Left lung (tissue), 10 donors: Measurements from ENCODE around the gene MLPH. TPM values are rescaled to one million over a fixed set of nuclear protein-coding genes. Genes with fewer than 3 reads are reported as not detected.
A peak's percentile ranks its signal among the peaks of the same experiment; 100 is the strongest.

ENCODE experiments used
- ATAC-seq: fragments of 200-7000 bp; cut with Tn5 transposase; one replicate; pipeline ENCODE4 v1.9.1; 2020; ENCODE audit warnings: moderate library complexity
- DNase-seq, 4 donors: peaks; one replicate each; pipeline ENCODE4 v3.0.0-alpha.2; 2013 to 2020
- H3K27ac ChIP-seq, 2 donors: fragments of 200-600 bp; sonication (generic) in 1 of 2; one replicate each; pipeline versions ENCODE4 v1.5.0 to v1.8.0; 2020 to 2021
- H3K27me3 ChIP-seq, 2 donors: fragments of 200-600 bp; sonication (generic) in 1 of 2; one replicate each; pipeline versions ENCODE4 v1.5.0 to v1.8.0; 2020 to 2021
- H3K36me3 ChIP-seq, 2 donors: fragments of 200-600 bp; sonication (generic) in 1 of 2; one replicate each; pipeline versions ENCODE4 v1.5.0 to v1.8.0; 2020 to 2021
- H3K4me1 ChIP-seq, 2 donors: fragments of 200-600 bp; one replicate each; pipeline ENCODE4 v1.8.0; 2021
- H3K4me3 ChIP-seq, 2 donors: fragments of 200-600 bp; sonication (generic) in 1 of 2; one replicate each; pipeline versions ENCODE4 v1.5.0 to v1.8.0; 2020 to 2021; ENCODE audit warnings: mild to moderate bottlenecking in 1 of 2
- H3K9me3 ChIP-seq, 2 donors: fragments of 200-600 bp; sonication (generic) in 1 of 2; one replicate each; pipeline versions ENCODE4 v1.5.0 to v1.8.0; 2020 to 2021
- intact Hi-C, 2 donors: fragments of 100-400 bp; cut with DNase I; formaldehyde crosslinking; loops; one replicate each; pipeline versions ENCODE4 v1.11.2 to v1.14.2; 2022
- polyA plus RNA-seq, 6 donors: library from polyadenylated mRNA; unstranded; fragments of 120-200 nt; gene quantifications; one replicate each; pipeline ENCODE4 v1.2.1, GENCODE V29; 2013; ENCODE audit not compliant: insufficient read length in 6 of 6
- total RNA-seq, 2 donors: library from RNA; stranded (reverse); fragmentation: NEBNext Ultra II Directional; extraction: Animal tissue kit (Norgen Biotek cat#: 25700); gene quantifications; one replicate each; pipeline ENCODE4 v1.2.1, GENCODE V29; 2021
- TF ChIP-seq, protein P1 (sequence below), 2 donors: fragments of 200-600 bp; sonication (generic) in 1 of 2; IDR thresholded peaks; one replicate each; pipeline versions ENCODE4 v1.5.0 to v1.8.0; 2021; ENCODE audit warnings: antibody characterized with exemption in 2 of 2
- donor health status: DM: no; HTN: yes; CAD: no.
- donor health status: DM: no; HTN: no; CAD: no.

The MLPH gene
- total and polyA plus RNA-seq, 8 donors = 1.9 to 296 (median 3.2) TPM

DNA sequence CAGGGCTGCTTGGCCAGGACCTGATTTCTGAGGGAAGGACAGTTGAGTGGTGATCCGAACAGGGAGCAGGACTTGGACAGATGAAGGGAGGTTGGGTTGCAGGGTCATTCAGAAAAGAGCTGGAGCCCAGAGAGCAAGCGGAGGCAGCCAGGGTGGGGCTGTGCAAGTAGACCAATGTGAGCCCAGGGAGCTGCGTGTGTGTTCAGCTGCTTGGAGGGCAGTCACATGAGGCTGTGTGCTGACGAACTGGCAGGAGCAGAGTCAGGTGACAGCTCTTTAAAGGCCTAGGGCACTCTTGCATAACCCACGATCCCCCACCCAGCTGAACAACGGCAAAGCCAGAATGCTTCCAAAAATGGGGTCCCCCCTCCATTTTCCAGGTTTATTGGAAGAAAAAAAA is 4.6 kb upstream of the MLPH start:
- DNase-seq (peak in 3 of 4 donors; percentile 80 to 93 (median 87)), ATAC-seq (peak; percentile 76)
- peak overlapping the region; percentile 70 to 94 for H3K27ac ChIP-seq
- TF ChIP-seq, protein P1, sequence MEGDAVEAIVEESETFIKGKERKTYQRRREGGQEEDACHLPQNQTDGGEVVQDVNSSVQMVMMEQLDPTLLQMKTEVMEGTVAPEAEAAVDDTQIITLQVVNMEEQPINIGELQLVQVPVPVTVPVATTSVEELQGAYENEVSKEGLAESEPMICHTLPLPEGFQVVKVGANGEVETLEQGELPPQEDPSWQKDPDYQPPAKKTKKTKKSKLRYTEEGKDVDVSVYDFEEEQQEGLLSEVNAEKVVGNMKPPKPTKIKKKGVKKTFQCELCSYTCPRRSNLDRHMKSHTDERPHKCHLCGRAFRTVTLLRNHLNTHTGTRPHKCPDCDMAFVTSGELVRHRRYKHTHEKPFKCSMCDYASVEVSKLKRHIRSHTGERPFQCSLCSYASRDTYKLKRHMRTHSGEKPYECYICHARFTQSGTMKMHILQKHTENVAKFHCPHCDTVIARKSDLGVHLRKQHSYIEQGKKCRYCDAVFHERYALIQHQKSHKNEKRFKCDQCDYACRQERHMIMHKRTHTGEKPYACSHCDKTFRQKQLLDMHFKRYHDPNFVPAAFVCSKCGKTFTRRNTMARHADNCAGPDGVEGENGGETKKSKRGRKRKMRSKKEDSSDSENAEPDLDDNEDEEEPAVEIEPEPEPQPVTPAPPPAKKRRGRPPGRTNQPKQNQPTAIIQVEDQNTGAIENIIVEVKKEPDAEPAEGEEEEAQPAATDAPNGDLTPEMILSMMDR (IDR thresholded peaks at IDR 0.05) = no peak
- no peak overlapping the region for H3K4me3 ChIP-seq
- no peaks in the 10 kb centered on the region for H3K9me3 ChIP-seq
- H3K4me1 ChIP-seq = peaks cover 10 to 21% of the 10 kb centered on the region in 2 donors
- H3K36me3 ChIP-seq = no peaks in the 10 kb centered on the region
- intact Hi-C loops = no loop called here
- H3K27me3 ChIP-seq = peaks cover 13 to 50% of the 10 kb centered on the region in 2 donors

DNA sequence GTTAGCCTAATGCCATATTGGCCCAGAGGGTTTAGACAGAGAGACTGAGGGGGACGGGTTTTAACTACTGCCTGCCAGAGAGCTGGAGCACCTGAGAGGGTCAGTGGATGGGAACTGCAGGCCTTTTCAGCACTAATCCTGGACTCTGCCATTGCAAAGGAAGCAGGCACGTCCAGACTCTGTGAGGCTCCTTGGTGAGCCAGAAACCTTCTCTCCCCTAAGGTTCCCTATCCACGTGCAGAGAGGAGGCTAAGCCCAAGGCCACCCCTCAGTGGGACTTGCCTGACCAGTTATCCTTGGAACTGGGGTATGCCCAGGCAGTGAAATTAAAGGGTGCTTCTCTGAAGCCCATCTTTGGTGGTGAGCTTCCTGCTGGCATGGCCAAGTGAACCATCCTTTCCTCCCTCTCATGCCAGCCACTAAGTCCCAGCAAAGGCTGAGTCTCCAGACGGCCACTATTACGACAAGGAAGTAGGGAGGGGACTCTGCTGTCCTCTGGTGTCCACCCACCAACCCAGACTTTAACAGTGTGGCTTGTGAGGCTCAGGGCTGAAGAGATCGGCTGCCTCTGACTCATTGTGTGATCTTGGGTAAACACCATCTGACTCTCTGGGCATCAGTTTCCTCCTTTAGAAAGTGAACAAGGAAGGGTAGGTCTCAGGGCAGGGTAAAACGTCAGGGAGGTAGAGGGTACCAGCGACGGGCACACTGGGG is 3.9 kb upstream of the MLPH start:
- ATAC-seq = peak; percentile 72

DNA sequence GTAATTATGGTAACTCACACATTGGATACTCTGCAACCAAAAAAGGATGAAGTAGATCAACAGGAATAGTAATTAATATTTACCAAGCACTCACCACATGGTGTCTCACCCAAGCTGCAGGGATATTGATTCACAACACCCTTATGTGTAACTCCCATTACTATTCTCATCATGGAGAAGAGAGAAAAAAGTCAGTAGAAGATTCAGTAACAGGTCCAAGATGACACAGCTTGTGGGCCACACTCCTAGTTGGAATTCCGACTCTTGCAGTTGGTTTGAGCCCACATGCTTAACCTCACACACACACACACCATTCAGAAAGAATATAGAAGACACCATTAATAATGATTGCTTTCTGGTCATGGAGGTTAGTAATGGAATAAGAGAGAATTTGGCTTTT is 1.7 kb upstream of the MLPH start:
- H3K4me1 ChIP-seq = peaks cover 10 to 21% of the 10 kb centered on the region in 2 donors
- no peak overlapping the region for H3K4me3 ChIP-seq
- no peaks in the 10 kb centered on the region for H3K36me3 ChIP-seq
- DNase-seq (no peak), ATAC-seq (no peak)
- peaks cover 13 to 64% of the 10 kb centered on the region in 2 donors for H3K27me3 ChIP-seq
- no peaks in the 10 kb centered on the region for H3K9me3 ChIP-seq
- H3K27ac ChIP-seq = peak overlapping the region in 1 of 2 donors; percentile 93
- TF ChIP-seq, protein P1 (IDR thresholded peaks at IDR 0.05) = no peak
- intact Hi-C loops = no loop called here

More for the DNA sequence above, 3.9 kb upstream of the MLPH start:
- Histone ChIP-seq H3K9me3 (no peaks in the 10 kb centered on the region), H3K4me3 (no peak overlapping the region), H3K27ac (peak overlapping the region; percentile 70 to 94), H3K36me3 (no peaks in the 10 kb centered on the region), H3K4me1 (peaks cover 10 to 21% of the 10 kb centered on the region in 2 donors), H3K27me3 (peaks cover 13 to 53% of the 10 kb centered on the region in 2 donors)
- intact Hi-C loops = no loop called here
- peak in 1 of 4 donors; percentile 83 for DNase-seq
- TF ChIP-seq, protein P1 (IDR thresholded peaks at IDR 0.05) = no peak

DNA sequence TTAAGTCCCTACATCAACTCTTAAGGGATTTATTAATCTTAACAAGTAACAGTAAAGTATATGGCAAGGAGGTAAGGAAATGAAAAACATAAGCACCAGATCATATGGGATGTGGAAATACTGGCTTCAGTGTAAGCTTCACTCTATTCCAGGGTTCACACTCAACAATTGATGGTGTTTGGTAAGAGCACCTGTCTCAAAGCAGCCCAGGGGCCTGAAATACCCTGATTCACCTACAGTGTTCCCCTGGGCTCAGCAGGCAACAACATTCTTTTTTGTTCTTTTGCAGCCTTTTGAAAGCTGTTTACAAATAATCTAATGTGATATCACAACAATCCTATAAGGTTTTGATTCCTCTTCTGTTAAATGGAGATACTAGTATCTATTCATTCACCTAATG is 1.2 kb upstream of the MLPH start:
- DNase-seq = no peak
- intact Hi-C loops = no loop called here
- H3K36me3 ChIP-seq = no peaks in the 10 kb centered on the region
- peak overlapping the region; percentile 1 to 93 for H3K27ac ChIP-seq
- H3K9me3 ChIP-seq = peaks cover 0 to 1% of the 10 kb centered on the region in 2 donors
- ATAC-seq = no peak
- H3K27me3 ChIP-seq = peaks cover 13 to 64% of the 10 kb centered on the region in 2 donors
- TF ChIP-seq, protein P1 (IDR thresholded peaks at IDR 0.05) = no peak
- peaks cover 10 to 21% of the 10 kb centered on the region in 2 donors for H3K4me1 ChIP-seq
- H3K4me3 ChIP-seq = peak overlapping the region in 1 of 2 donors; percentile 45

DNA sequence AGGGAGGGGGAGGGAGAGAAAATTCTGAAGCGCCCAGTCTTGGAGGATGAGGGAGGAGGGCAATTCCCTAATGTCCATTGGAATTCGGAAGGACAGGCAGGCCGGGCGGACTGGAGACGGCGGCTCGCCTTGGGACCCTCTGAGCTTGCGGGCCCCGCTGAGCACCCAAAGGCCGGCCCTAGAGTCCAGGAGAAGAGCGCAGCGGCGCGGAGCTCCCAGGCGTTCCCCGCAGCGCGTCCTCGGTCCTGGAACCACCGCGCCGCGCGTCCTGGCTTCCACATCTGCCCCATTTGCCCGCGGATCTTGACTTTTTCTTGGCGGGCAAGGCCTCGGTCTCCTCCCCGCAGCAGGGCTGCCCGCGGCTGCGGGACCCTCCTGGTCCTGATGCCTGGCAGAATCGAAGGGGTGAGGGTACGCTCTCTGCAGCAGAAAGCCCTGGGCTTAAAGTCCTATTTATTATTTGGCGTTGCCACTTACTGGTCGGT is 675 bp upstream of the MLPH start:
- H3K4me3 ChIP-seq = peak overlapping the region; percentile 37 to 45
- H3K4me1 ChIP-seq = peaks cover 10 to 21% of the 10 kb centered on the region in 2 donors
- DNase-seq = no peak
- intact Hi-C loops = no loop called here
- H3K27ac ChIP-seq = peak overlapping the region; percentile 78 to 93
- no peaks in the 10 kb centered on the region for H3K36me3 ChIP-seq
- peaks cover 0 to 7% of the 10 kb centered on the region in 2 donors for H3K9me3 ChIP-seq
- peaks cover 13 to 61% of the 10 kb centered on the region in 2 donors for H3K27me3 ChIP-seq
- TF ChIP-seq, protein P1 (IDR thresholded peaks at IDR 0.05) = no peak
- peak; percentile 3 for ATAC-seq
